Measurements from ENCODE around the gene ARID5B. TPM values are rescaled to one million over a fixed set of nuclear protein-coding genes. Genes with fewer than 3 reads are reported as not detected.

Gene ARID5B
- total and polyA plus RNA-seq, 2 of the 4 experiments (the other 2 are of a cell fraction), result 41.0 to 125 TPM

DNA sequence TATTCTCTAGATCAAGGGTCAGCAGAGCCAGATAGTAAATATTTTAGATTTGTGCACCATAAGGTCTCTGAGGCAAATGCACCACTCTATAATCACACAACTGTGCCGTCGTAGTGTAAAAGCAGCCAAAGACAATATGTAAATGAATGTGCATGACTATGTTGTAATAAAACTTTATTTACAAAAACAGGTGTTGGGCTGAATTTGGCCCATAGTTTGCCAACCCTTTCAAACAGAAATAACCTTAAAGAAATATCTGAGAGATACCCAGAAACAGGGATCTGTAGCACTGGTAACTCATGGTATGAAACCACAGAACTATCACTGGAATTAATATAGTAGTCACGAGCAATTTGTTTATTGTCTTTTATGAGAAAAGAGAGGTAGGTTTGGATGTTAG lies 86.0 kb downstream of the ARID5B start:
- Histone ChIP-seq H4K5ac (ENCODE audit: low read depth, low read length) (no peak overlapping the region), H3K4me1 (ENCODE audit: control insufficient read depth, insufficient read depth, low read length) (peaks cover 9% of the 10 kb centered on the region), H3K9ac (ENCODE audit: low read depth, low read length) (no peak overlapping the region), H3K4me2 (ENCODE audit: low read depth, low read length) (peak overlapping the region; percentile 74; the same call in 1 of the 2 replicates), H4K91ac (ENCODE audit: insufficient read depth, low read depth, low read length) (no peak overlapping the region), H3K27me3 (ENCODE audit: control insufficient read depth, insufficient read depth, low read length) (no peaks in the 10 kb centered on the region), H3K23ac (ENCODE audit: low read depth, low read length) (no peak overlapping the region), H3K4ac (ENCODE audit: low read depth, low read length) (no peak overlapping the region), H4K20me1 (ENCODE audit: insufficient read depth, low read length) (peaks cover 34% of the 10 kb centered on the region; the same call in 1 of the 2 replicates), H3K36me3 (ENCODE audit: control insufficient read depth, insufficient read depth, low read length) (peaks cover 10% of the 10 kb centered on the region), H3K27ac (ENCODE audit: insufficient read depth, low read length) (no peak overlapping the region; the same call in 1 of the 2 replicates), H2BK20ac (ENCODE audit: low read depth, low read length) (no peak overlapping the region), H2AFZ (replicated peaks; ENCODE audit: low read length, poor library complexity) (no peak overlapping the region), H2BK5ac (ENCODE audit: low read depth, low read length, poor library complexity, severe bottlenecking) (peak overlapping the region; percentile 13), H4K8ac (ENCODE audit: low read depth in 2 of 2, low read length in 2 of 2) (no peak overlapping the region), H2BK15ac (ENCODE audit: low read depth, low read length) (no peak overlapping the region), H2BK120ac (ENCODE audit: low read depth, low read length) (no peak overlapping the region), H3K56ac (ENCODE audit: extremely low read depth, insufficient read depth, low read length) (no peak overlapping the region), H3K14ac (replicated peaks; ENCODE audit: low read depth, low read length) (no peak overlapping the region), H3K4me3 (ENCODE audit: insufficient read depth, low read depth, low read length) (no peak overlapping the region), H2AK5ac (ENCODE audit: low read depth, low read length) (no peak overlapping the region), H3K18ac (ENCODE audit: low read depth, low read length) (no peak overlapping the region), H2AK9ac (replicated peaks; ENCODE audit: low read depth, low read length, poor library complexity) (no peak overlapping the region), H3K9me1 (ENCODE audit: insufficient read depth, low read length) (peaks cover 28% of the 10 kb centered on the region), H3K9me3 (ENCODE audit: control insufficient read depth, insufficient read depth, low read length) (no peaks in the 10 kb centered on the region), H3K79me1 (ENCODE audit: low read depth in 1 of 2, low read length in 2 of 2) (peaks cover 57 to 85% of the 10 kb centered on the region in 2 experiments)
- ChIA-PET CTCF (no interaction called here), POLR2A (ENCODE audit: unreplicated experiment) (no interaction called here)
- dilution Hi-C loops (cut with HindIII; ENCODE audit: low sequenced_read_pairs, unreplicated experiment), result no loop called here
- DNase-seq (no peak), ATAC-seq (ENCODE audit: low read depth) (no peak)
- TF ChIP-seq, protein P1, sequence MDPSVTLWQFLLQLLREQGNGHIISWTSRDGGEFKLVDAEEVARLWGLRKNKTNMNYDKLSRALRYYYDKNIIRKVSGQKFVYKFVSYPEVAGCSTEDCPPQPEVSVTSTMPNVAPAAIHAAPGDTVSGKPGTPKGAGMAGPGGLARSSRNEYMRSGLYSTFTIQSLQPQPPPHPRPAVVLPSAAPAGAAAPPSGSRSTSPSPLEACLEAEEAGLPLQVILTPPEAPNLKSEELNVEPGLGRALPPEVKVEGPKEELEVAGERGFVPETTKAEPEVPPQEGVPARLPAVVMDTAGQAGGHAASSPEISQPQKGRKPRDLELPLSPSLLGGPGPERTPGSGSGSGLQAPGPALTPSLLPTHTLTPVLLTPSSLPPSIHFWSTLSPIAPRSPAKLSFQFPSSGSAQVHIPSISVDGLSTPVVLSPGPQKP (IDR thresholded peaks at IDR 0.05; ENCODE audit: borderline replicate concordance, low read depth, low read length), result no peak
- TF ChIP-seq, protein P2, sequence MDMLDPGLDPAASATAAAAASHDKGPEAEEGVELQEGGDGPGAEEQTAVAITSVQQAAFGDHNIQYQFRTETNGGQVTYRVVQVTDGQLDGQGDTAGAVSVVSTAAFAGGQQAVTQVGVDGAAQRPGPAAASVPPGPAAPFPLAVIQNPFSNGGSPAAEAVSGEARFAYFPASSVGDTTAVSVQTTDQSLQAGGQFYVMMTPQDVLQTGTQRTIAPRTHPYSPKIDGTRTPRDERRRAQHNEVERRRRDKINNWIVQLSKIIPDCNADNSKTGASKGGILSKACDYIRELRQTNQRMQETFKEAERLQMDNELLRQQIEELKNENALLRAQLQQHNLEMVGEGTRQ (IDR thresholded peaks at IDR 0.05; ENCODE audit: low read depth, low read length), result no peak
- TF ChIP-seq CEBPB (IDR thresholded peaks at IDR 0.05; ENCODE audit: low read depth, low read length) (no peak), RCOR1 (IDR thresholded peaks at IDR 0.05; ENCODE audit: insufficient replicate concordance, low read length) (no peak), MXI1 (IDR thresholded peaks at IDR 0.05; ENCODE audit: borderline replicate concordance, low read depth, low read length) (no peak), CHD1 (IDR thresholded peaks at IDR 0.05; ENCODE audit: low read depth, low read length) (no peak), RFX5 (IDR thresholded peaks at IDR 0.05; ENCODE audit: low read depth, low read length) (no peak), MAZ (IDR thresholded peaks at IDR 0.05; ENCODE audit: borderline replicate concordance, low read depth, low read length) (no peak), BHLHE40 (IDR thresholded peaks at IDR 0.05; ENCODE audit: low read depth, low read length) (no peak), SMC3 (IDR thresholded peaks at IDR 0.05; ENCODE audit: low read depth, low read length) (no peak), RAD21 (IDR thresholded peaks at IDR 0.05; ENCODE audit: low read length) (no peak), FOS (IDR thresholded peaks at IDR 0.05; ENCODE audit: low read depth, low read length) (no peak), NFE2L2 (IDR thresholded peaks at IDR 0.05; ENCODE audit: low read depth, low read length) (no peak), MAFK (IDR thresholded peaks at IDR 0.05; ENCODE audit: low read depth, low read length) (no peak), POLR2A (IDR thresholded peaks at IDR 0.05; ENCODE audit: low read depth, low read length) (no peak)
- TF ChIP-seq, protein P3, sequence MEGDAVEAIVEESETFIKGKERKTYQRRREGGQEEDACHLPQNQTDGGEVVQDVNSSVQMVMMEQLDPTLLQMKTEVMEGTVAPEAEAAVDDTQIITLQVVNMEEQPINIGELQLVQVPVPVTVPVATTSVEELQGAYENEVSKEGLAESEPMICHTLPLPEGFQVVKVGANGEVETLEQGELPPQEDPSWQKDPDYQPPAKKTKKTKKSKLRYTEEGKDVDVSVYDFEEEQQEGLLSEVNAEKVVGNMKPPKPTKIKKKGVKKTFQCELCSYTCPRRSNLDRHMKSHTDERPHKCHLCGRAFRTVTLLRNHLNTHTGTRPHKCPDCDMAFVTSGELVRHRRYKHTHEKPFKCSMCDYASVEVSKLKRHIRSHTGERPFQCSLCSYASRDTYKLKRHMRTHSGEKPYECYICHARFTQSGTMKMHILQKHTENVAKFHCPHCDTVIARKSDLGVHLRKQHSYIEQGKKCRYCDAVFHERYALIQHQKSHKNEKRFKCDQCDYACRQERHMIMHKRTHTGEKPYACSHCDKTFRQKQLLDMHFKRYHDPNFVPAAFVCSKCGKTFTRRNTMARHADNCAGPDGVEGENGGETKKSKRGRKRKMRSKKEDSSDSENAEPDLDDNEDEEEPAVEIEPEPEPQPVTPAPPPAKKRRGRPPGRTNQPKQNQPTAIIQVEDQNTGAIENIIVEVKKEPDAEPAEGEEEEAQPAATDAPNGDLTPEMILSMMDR (conservative IDR thresholded peaks at IDR 0.05; ENCODE audit: low read depth, low read length), result no peak
- no TSS peak for BruUV-seq (replicated peaks)
- WGBS, 2 experiments (ENCODE audit: extremely low coverage in 2 of 2, insufficient read length in 1 of 2), result 100% methylated on average over 1 of the region's 3 CpGs; no CpG with 5 or more reads in 1 of the 2 experiments
- intact Hi-C loops (cut with micrococcal nuclease), result no loop called here
- in situ Hi-C loops (cut with MboI; ENCODE audit: low sequenced_read_pairs), result no loop called here
